GM10248 (cell line): Measurements from ENCODE around the gene ACAP3.

Experiments
- CTCF ChIA-PET: fragments of 300-600 bp; sonication (Branson Sonifier 250); formaldehyde crosslinking; extraction: SDS; loops from one replicate; lab custom pipeline; 2021; ENCODE audit warnings: antibody characterized with exemption; lab: Yijun Ruan, JAX
- POLR2A ChIA-PET: fragments of 350-650 bp; sonication (Branson Sonifier 250); formaldehyde crosslinking; extraction: SDS; loops from one replicate; lab custom pipeline; 2020; ENCODE audit warnings: antibody characterized with exemption; lab: Yijun Ruan, JAX
- DNase-seq: peaks from one replicate; pipeline ENCODE4 v3.0.0; 2012; ENCODE audit errors: extremely low spot score
- CTCF ChIP-seq: IDR thresholded peaks from 2 replicates; pipeline ENCODE4 v1.5.1; 2012; ENCODE audit warnings: mild to moderate bottlenecking, low read depth; ENCODE audit errors: extremely low read depth, missing control alignments, control extremely low read depth

Gene ACAP3

DNA sequence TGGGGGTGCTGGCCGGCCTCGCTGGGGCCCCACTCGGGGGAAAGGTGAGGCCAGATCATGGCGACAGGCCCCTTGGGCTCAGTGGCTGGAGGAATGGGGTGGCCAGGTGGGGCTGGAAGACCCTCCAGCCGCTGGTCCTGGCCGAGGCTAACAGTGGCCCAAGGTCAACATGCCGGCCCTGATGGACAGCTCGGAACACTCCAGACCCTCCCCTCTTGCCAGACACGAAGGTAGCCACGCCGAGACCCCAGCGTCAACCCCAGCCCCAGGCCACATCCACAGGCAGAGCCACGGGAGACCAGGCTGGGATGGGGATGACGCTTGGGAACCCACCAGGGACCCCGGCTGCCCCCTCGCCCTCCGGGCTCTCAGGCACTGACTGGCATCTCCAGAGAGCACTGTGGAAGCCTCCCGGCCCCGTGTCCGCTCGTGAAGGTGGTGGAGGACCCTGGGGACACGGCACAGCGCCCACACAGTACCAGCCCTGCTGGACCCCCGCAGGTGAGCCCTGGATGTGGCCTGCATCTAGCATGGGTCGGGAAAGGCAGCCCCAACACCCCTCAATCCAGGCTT, 60.3 kb downstream of the ACAP3 start:
- ChIA-PET CTCF (interaction anchor here (0.9 kb wide), 1 partner anchor 44 kb away, joined by 3 read pairs; no protein-coding TSS in a partner anchor), POLR2A (no interaction called here)
- DNase-seq = no peak
- TF ChIP-seq CTCF = no peak

GRCh38 chr1:1246577-1247340, 61.0 kb downstream of the ACAP3 start, which contains the start of gene C1QTNF12:
Gene C1QTNF12 (minus strand): TSS chr1:1246722. CDS start chr1:1246690, 32 bp downstream.
- ChIA-PET CTCF (interaction anchor here (0.9 to 1.3 kb wide), 2 partner anchors 45 to 124 kb away, joined by 3 read pairs; no protein-coding TSS in a partner anchor), POLR2A (no interaction called here)
- no peak for TF ChIP-seq CTCF
- no peak for DNase-seq

DNA sequence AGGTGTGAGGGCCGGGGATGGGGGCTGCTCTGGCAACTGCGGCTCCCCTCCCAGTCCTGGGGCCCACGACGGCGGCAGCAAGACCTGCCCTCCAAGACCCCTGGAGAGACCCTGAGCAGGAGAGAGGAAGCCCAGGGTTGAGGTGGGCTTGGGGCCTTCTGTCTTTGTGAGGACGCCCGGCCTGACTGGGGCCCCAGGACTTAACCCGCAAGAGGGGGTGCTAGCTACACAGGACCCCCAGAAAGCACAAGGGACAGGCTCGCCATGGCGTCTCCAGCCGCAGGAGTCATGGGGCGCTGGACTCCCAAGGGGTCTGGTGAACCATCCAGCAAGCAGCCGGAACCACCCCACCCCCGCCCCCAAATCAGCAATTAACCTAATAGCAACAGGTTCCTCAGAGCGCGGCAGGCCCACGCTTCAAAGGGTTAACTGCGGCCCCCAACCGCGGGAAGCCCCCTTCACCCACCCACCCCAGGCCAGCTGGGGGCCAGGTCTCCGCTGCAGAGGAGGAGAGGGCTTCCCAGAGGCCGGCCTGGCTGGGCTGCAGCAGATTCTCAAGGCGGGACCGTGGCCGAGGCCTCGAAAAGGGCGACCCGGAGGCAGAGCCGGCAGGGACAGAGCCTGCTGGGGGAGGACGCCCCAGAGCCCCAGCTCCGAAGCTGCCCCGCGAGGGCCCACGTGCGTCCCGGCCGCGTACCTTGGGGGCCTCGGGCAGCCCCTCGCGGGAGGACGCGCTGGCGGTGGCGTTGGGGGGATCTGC, 61.7 kb downstream of the ACAP3 start:
- POLR2A ChIA-PET = no interaction called here
- no peak for DNase-seq
- CTCF ChIA-PET = interaction anchor here (1.3 kb wide), 1 partner anchor 124 kb away, joined by 3 read pairs; no protein-coding TSS in a partner anchor
- TF ChIP-seq CTCF = no peak

- POLR2A ChIA-PET = no interaction called here
- TF ChIP-seq CTCF = no peak
- DNase-seq = no peak
- CTCF ChIA-PET = no interaction called here
Measured at GRCh38 chr1:1245178-1245816, 62.4 kb downstream of the ACAP3 start.

DNA sequence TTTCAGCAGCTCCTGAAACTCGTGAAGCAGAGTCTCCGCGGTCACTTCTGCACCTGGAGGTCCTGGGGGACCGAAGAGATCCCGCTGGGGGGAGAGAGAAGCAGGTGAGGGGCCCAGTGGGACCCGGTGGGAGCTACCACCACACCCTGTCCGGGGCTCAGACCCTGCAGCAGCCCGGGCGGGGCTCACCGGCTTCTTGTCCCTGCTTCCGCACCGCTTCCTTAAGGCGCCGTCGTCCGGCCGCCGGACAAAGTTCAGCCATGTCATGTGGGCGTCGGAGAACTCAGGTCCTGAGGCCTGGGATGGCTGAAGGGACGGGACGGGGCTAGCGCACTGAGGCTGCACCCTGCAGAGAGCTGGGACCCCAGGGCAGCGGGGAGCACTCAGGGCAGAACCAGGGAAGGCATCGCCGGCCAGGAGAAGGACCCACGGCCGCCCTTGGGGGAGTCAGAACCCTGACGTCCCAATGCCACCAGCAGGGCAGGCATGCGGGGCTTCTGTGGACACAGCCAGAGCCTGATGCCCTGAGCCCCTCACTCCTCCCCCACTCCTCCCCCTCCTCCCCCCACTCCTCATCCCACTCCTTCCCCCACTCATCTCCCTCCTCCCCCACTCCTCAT, 63.4 kb downstream of the ACAP3 start:
- ChIA-PET POLR2A (no interaction called here), CTCF (interaction anchor here (1.0 to 1.2 kb wide), 2 partner anchors 29 to 212 kb away, joined by 3 read pairs; no protein-coding TSS in a partner anchor)
- TF ChIP-seq CTCF = no peak
- DNase-seq = no peak

GRCh38 chr1:1243807-1244191, 63.9 kb downstream of the ACAP3 start:
- no peak for TF ChIP-seq CTCF
- DNase-seq = no peak
- ChIA-PET CTCF (interaction anchor here (1.0 to 1.2 kb wide), 2 partner anchors 28 to 212 kb away, joined by 3 read pairs; no protein-coding TSS in a partner anchor), POLR2A (no interaction called here)
